ENCODE measurements around the gene HSD11B2. TPM values are rescaled to one million over a fixed set of nuclear protein-coding genes. Genes with fewer than 3 reads are reported as not detected.

The HSD11B2 gene
- total and polyA plus RNA-seq, 2 of the 4 experiments (the other 2 are of a cell fraction) = 0.26 TPM; not detected in 1

DNA sequence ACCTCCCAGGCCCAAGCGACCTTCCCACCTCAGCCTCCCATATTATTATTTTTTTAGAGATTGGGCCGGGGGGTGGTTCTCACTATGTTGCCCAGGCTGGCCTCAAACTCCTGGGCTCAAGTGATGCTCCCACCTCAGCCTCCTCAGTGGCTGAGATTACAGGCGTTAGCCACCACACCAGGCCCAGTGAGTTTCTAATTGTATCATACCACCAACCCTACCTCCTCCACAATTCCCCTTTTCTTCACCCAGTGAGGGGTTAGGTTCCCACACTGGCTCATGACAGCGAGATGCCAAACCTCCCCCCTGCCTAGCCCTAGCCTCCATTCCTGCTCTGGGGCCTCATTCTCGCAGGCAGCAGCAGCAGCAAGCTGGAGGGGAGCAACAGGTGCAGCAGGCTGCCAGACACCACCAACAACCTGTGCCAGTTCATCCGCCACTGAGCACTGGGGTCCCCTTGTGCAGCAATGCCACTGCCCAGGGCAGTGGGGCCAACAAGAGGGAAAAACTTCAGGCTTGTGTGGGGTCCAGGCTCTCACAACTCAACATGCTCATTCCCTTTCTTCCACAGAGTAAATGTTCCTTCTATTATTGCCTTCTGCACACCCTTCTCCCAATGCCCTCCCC is 41.0 kb downstream of the HSD11B2 start:
- no peak for TF ChIP-seq MAFK (IDR thresholded peaks at IDR 0.05; ENCODE audit: low read depth, low read length)
- TF ChIP-seq CHD1 (IDR thresholded peaks at IDR 0.05; ENCODE audit: low read depth, low read length) = no peak
- TF ChIP-seq RFX5 (IDR thresholded peaks at IDR 0.05; ENCODE audit: low read depth, low read length) = no peak
- no peak for TF ChIP-seq MXI1 (IDR thresholded peaks at IDR 0.05; ENCODE audit: borderline replicate concordance, low read depth, low read length)
- TF ChIP-seq RCOR1 (IDR thresholded peaks at IDR 0.05; ENCODE audit: insufficient replicate concordance, low read length) = no peak
- no peak for TF ChIP-seq NFE2L2 (IDR thresholded peaks at IDR 0.05; ENCODE audit: low read depth, low read length)
- no peak for TF ChIP-seq FOS (IDR thresholded peaks at IDR 0.05; ENCODE audit: low read depth, low read length)
- no peak for TF ChIP-seq MAZ (IDR thresholded peaks at IDR 0.05; ENCODE audit: borderline replicate concordance, low read depth, low read length)
- TF ChIP-seq, protein P1, sequence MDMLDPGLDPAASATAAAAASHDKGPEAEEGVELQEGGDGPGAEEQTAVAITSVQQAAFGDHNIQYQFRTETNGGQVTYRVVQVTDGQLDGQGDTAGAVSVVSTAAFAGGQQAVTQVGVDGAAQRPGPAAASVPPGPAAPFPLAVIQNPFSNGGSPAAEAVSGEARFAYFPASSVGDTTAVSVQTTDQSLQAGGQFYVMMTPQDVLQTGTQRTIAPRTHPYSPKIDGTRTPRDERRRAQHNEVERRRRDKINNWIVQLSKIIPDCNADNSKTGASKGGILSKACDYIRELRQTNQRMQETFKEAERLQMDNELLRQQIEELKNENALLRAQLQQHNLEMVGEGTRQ (IDR thresholded peaks at IDR 0.05; ENCODE audit: low read depth, low read length) = no peak
- no peak for TF ChIP-seq POLR2A (IDR thresholded peaks at IDR 0.05; ENCODE audit: low read depth, low read length)
- TF ChIP-seq SMC3 (IDR thresholded peaks at IDR 0.05; ENCODE audit: low read depth, low read length) = no peak
- TF ChIP-seq ELK1 (IDR thresholded peaks at IDR 0.05; ENCODE audit: borderline replicate concordance, low read depth, low read length) = no peak
- TF ChIP-seq BHLHE40 (IDR thresholded peaks at IDR 0.05; ENCODE audit: low read depth, low read length) = no peak
- no peak for TF ChIP-seq CEBPB (IDR thresholded peaks at IDR 0.05; ENCODE audit: low read depth, low read length)
- no peak for TF ChIP-seq RAD21 (IDR thresholded peaks at IDR 0.05; ENCODE audit: low read length)
- TF ChIP-seq CTCF (conservative IDR thresholded peaks at IDR 0.05; ENCODE audit: low read depth, low read length) = no peak
- Histone ChIP-seq H3K9ac (ENCODE audit: low read depth, low read length) (no peak overlapping the region), H3K79me1 (ENCODE audit: low read depth in 1 of 2, low read length in 2 of 2) (peaks cover 28 to 87% of the 10 kb centered on the region in 2 experiments), H3K27me3 (ENCODE audit: control insufficient read depth, insufficient read depth, low read length) (no peaks in the 10 kb centered on the region), H4K20me1 (ENCODE audit: insufficient read depth, low read length) (peaks cover 89% of the 10 kb centered on the region), H2BK20ac (ENCODE audit: low read depth, low read length) (no peak overlapping the region), H3K4me1 (ENCODE audit: control insufficient read depth, insufficient read depth, low read length) (peaks cover 2% of the 10 kb centered on the region; the same call in 1 of the 2 replicates), H3K4me3 (ENCODE audit: insufficient read depth, low read depth, low read length) (no peak overlapping the region), H2BK120ac (ENCODE audit: low read depth, low read length) (no peak overlapping the region), H2AK9ac (replicated peaks; ENCODE audit: low read depth, low read length, poor library complexity) (no peak overlapping the region), H3K14ac (replicated peaks; ENCODE audit: low read depth, low read length) (no peak overlapping the region), H3K4me2 (ENCODE audit: low read depth, low read length) (no peak overlapping the region), H3K36me3 (ENCODE audit: control insufficient read depth, insufficient read depth, low read length) (peaks cover 2% of the 10 kb centered on the region; the same call in 1 of the 2 replicates), H2AFZ (replicated peaks; ENCODE audit: low read length, poor library complexity) (no peak overlapping the region), H2AK5ac (ENCODE audit: low read depth, low read length) (no peak overlapping the region), H3K9me3 (ENCODE audit: control insufficient read depth, insufficient read depth, low read length) (no peaks in the 10 kb centered on the region), H4K5ac (ENCODE audit: low read depth, low read length) (no peak overlapping the region), H3K56ac (ENCODE audit: extremely low read depth, insufficient read depth, low read length) (no peak overlapping the region), H3K4ac (ENCODE audit: low read depth, low read length) (no peak overlapping the region), H2BK15ac (ENCODE audit: low read depth, low read length) (no peak overlapping the region), H3K9me1 (ENCODE audit: insufficient read depth, low read length) (peaks cover 22% of the 10 kb centered on the region), H3K18ac (ENCODE audit: low read depth, low read length) (no peak overlapping the region), H4K91ac (ENCODE audit: insufficient read depth, low read depth, low read length) (no peak overlapping the region), H2BK5ac (ENCODE audit: low read depth, low read length, poor library complexity, severe bottlenecking) (no peak overlapping the region), H3K23ac (ENCODE audit: low read depth, low read length) (no peak overlapping the region), H3K27ac (ENCODE audit: insufficient read depth, low read length) (no peak overlapping the region), H4K8ac (ENCODE audit: low read depth in 2 of 2, low read length in 2 of 2) (no peak overlapping the region)
- 80% methylated on average over 1 of the region's 6 CpGs; no CpG with 5 or more reads in 1 of the 2 experiments for WGBS, 2 experiments (ENCODE audit: extremely low coverage in 2 of 2, insufficient read length in 1 of 2)
- ATAC-seq (ENCODE audit: low read depth) (no peak), DNase-seq (no peak)
- ChIA-PET POLR2A (ENCODE audit: unreplicated experiment) (no interaction called here), CTCF (no interaction called here)
- intact Hi-C loops (cut with micrococcal nuclease) (no loop called here), in situ Hi-C loops (cut with MboI; ENCODE audit: low sequenced_read_pairs) (no loop called here), dilution Hi-C loops (cut with HindIII; ENCODE audit: low sequenced_read_pairs, unreplicated experiment) (no loop called here)
- BruUV-seq (replicated peaks) = no TSS peak

Data from IMR-90 (cell line).